Midbrain (tissue), 1 donor: ENCODE data around the gene ARMC12.
"Not testable (repeated sequence)": the region's sequence is repeated elsewhere in the genome, so short reads cannot be mapped to it uniquely, and the experiment has no call there.

Source experiments
- DNase-seq: peaks from one replicate; lab custom pipeline; 2025; lab: John Stamatoyannopoulos, UW

ARMC12 gene

GRCh38 chr6:35718911-35719381 lies 17.9 kb upstream of the ARMC12 start:
- no peak for DNase-seq

GRCh38 chr6:35719404-35719829 lies 17.4 kb upstream of the ARMC12 start:
- peak; percentile 53 for DNase-seq

GRCh38 chr6:35719830-35720733 lies 16.8 kb upstream of the ARMC12 start:
- DNase-seq = peak; percentile 53

- no peak for DNase-seq
Observed at GRCh38 chr6:35722121-35722761, 14.6 kb upstream of the ARMC12 start.

- no peak for DNase-seq
Observed at GRCh38 chr6:35723587-35723986, 13.2 kb upstream of the ARMC12 start.

- DNase-seq = no peak
Observed at GRCh38 chr6:35724059-35724458, 12.8 kb upstream of the ARMC12 start.

- no peak for DNase-seq
Observed at GRCh38 chr6:35724471-35724870, 12.4 kb upstream of the ARMC12 start.

GRCh38 chr6:35725081-35725708 lies 11.6 kb upstream of the ARMC12 start:
- no peak for DNase-seq

GRCh38 chr6:35725721-35726438 lies 11.0 kb upstream of the ARMC12 start:
- peak; percentile 40 for DNase-seq

- DNase-seq = peak; percentile 84
Observed at GRCh38 chr6:35727231-35727934, 9.4 kb upstream of the ARMC12 start.

GRCh38 chr6:35727935-35728682 lies 8.7 kb upstream of the ARMC12 start:
- DNase-seq = peak; percentile 93

GRCh38 chr6:35728683-35729678 lies 7.9 kb upstream of the ARMC12 start:
- peak; percentile 38 for DNase-seq

- DNase-seq = no peak
Observed at GRCh38 chr6:35729722-35730121, 7.1 kb upstream of the ARMC12 start.

- peak; percentile 75 for DNase-seq
Observed at GRCh38 chr6:35730745-35731413, 6.0 kb upstream of the ARMC12 start.

GRCh38 chr6:35731414-35731735 lies 5.5 kb upstream of the ARMC12 start:
- DNase-seq = peak; percentile 91

GRCh38 chr6:35731736-35732532 lies 4.9 kb upstream of the ARMC12 start:
- DNase-seq = peak; percentile 88

GRCh38 chr6:35733633-35734032 lies 3.2 kb upstream of the ARMC12 start:
- DNase-seq = no peak

GRCh38 chr6:35734319-35734718 lies 2.5 kb upstream of the ARMC12 start:
- DNase-seq = not testable (repeated sequence)
